KBM-7 (cell line): Measurements from ENCODE around the gene FGD2.

Experiments used
- DNase-seq: peaks from one replicate; pipeline ENCODE4 v3.0.0-alpha.2; 2015
- in situ Hi-C: fragments of 300-500 bp; cut with MboI; formaldehyde crosslinking; loops from 2 replicates; pipeline ENCODE4 v1.14.3; 2020; ENCODE audit warnings: low sequenced_read_pairs, low pct_unique_long_range_greater_than_20kb, mixed read lengths

Gene FGD2, protein sequence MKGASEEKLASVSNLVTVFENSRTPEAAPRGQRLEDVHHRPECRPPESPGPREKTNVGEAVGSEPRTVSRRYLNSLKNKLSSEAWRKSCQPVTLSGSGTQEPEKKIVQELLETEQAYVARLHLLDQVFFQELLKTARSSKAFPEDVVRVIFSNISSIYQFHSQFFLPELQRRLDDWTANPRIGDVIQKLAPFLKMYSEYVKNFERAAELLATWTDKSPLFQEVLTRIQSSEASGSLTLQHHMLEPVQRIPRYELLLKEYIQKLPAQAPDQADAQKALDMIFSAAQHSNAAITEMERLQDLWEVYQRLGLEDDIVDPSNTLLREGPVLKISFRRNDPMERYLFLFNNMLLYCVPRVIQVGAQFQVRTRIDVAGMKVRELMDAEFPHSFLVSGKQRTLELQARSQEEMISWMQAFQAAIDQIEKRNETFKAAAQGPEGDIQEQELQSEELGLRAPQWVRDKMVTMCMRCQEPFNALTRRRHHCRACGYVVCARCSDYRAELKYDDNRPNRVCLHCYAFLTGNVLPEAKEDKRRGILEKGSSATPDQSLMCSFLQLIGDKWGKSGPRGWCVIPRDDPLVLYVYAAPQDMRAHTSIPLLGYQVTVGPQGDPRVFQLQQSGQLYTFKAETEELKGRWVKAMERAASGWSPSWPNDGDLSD

DNA sequence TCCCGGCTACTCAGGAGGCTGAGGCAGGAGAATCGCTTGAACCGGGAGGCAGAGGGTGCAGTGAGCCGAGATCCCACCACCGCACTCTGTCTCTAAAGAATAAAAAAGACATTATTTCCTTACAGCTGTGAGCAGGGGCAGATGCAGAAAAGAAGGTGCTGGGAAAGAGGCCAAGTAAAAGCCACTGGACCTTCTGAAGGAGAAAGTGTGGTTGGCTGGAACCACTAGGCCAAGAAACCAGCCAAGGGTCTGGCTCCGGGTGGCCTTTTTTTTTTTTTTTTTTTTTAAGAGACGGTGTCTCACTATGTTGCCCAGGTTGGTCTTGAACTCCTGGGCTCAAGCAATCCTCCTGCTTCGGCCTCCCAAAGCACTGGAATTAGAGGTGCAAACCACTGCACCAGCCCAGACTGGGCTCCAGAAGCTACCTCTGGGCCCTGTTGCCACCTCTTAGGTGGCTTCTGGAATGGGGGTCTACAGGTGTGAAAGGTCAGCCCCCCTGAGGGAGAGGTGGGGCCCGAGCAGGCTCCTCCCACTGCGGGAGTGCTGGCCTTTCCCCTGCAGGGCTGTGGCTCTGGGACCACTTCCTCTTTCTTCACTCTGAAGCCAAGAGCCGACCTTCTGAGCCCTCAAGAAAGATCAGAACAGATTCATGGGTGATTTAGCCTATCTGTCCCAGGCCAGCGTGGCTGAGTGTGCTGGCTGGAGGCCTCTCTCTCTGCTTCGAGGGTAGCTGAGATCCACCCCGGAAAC is at the start of gene FGD2:
TSS of gene FGD2 (plus strand) at position 595 of the 750 bp plus-strand sequence. CDS start 163 bp downstream, outside the sequence.
- peak; percentile 70 for DNase-seq
- in situ Hi-C loops: loop anchor here (10.0 kb wide), 1 partner anchor 230 kb away; no protein-coding TSS in a partner anchor

DNA sequence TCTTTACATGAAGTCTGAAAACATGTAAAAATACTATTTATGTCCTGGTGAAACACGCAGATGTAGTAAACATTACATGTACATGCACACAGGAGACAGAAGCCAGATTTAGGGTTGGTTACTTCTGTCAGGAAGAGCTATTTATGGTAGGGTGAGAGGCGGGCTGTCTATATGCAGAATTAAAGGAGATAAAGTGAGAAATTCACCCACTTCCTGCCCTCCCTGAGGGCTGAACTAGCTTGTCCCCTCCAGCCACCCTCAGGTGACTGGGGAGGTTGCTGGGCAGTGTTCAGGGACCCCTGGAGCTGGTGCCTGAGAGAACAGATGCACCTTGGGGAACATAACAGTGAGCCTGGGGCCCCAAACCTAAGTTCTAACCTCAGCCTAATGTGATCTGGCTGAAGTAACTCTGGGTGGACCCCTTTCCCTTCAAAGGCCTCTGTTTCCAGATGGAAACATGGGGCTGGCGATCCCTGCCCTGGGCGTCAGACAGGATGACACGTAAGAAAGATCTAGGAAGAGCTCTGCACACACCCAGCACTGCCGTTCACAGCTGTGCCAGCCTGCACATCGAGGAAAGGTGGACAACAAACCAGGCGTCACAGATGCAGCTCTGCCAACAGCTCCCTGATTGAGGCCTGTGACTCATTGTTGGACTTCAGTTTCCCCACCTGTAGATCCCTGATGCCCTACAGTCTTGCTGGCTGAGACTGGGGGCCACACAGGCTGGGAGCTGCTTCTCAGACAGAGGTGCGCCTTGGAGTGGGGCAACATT is 49.6 kb upstream of the FGD2 start:
- in situ Hi-C loops: no loop called here
- DNase-seq: no peak

DNA sequence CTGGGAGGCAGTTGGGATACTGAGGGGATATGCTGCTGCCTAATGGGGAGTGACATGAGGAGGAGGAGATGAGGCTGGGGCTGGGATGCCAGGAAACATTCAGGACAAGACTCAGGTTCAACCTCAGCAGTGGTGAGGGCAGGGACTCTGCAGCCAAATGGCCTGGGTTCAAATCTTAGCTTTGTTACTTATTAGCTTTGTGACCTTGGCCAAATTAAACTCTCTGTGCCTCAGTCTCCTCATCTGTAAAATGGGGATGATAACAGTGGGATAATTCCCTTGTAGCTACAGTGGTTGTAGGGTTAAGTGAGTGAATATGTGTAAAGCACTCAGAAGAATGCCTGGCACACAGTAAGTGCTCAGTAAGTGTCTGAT is 49.0 kb upstream of the FGD2 start:
- in situ Hi-C loops: no loop called here
- no peak for DNase-seq

DNA sequence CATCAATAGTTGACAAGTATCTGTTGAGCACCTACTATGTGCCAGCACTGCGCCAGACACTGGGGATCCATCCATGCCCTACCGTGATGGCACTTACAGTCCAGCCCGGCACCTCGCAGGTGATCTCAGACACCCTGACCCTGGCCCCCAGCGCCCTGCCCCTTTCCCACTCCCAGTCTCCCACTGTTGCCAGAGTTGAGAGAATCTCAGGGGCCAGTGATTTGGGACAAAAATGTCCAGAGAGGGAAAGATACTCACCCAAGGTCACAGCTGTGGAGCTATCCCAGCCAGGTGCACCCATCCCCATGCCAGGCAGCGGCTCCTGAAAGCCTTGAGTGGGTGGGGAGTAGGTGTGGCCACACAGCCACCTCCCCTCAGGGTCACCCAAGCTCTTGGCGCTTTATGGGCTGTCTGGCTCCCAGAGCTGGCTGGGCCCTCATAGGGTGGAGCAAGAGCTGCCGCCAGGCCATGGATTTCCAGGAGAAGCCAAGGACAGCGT is 47.6 kb upstream of the FGD2 start:
- in situ Hi-C loops: no loop called here
- no peak for DNase-seq

DNA sequence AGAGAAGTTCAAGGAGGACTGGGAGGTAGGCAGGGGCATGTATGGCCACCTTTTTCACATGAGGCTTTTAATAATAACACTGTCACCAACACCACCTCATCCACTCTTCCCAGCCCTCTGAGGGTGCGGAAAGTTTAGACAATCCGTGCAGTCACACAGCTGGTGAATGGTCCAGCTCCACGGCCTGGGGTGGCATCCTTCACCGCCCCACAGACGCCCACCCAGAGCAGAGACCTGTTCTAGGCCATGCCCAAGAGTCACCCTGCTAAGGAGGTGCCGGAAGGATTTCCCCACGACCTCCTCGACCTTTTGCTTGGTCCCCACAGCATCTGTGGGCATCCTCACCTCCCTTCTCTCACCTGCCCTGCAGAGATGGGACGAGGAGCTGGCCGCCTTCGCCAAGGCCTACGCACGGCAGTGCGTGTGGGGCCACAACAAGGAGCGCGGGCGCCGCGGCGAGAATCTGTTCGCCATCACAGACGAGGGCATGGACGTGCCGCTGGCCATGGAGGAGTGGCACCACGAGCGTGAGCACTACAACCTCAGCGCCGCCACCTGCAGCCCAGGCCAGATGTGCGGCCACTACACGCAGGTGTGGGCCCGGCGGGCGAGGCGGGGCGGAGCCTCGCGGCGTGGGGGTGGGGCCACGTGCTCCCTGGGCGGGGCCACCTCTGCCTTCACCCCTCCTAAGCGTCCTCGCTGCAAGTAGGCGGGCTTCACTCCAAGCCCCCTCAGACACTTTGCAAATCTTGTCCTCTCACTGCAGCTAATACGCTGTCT is 46.5 kb upstream of the FGD2 start:
- DNase-seq: no peak
- in situ Hi-C loops: no loop called here

DNA sequence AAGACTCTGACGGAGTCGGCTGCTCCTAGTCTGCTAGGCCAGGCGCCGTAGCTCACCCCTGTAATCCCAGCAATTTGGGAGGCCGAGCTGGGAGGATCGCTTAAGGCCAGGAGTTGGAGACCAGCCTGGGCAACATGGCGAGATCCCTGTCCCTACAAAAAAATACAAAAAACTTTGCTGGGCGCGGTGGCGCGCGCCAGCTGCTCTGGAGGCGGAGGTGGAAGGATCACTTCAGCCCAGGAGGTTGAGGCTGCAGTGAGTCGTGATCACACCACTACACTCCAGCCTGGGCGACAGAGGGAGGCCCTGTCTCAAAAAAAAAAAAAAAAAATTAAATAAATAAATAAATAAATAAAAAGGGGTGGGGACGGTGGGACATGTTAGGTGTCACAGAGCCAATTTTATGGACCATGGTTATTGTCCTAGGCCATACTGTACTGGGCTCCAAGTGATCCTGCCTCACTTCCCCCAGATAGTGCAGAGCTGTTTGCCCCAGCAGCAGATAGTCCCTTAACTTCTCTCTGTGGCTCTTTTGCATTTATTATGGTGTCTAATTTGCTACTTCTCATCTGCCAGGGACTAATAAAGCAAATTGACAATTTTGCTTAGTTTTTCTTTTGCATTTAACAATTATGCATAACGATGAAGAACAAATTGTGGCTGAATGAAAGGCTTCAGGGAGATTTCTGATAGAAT is 45.8 kb upstream of the FGD2 start:
- in situ Hi-C loops: no loop called here
- DNase-seq: no peak

DNA sequence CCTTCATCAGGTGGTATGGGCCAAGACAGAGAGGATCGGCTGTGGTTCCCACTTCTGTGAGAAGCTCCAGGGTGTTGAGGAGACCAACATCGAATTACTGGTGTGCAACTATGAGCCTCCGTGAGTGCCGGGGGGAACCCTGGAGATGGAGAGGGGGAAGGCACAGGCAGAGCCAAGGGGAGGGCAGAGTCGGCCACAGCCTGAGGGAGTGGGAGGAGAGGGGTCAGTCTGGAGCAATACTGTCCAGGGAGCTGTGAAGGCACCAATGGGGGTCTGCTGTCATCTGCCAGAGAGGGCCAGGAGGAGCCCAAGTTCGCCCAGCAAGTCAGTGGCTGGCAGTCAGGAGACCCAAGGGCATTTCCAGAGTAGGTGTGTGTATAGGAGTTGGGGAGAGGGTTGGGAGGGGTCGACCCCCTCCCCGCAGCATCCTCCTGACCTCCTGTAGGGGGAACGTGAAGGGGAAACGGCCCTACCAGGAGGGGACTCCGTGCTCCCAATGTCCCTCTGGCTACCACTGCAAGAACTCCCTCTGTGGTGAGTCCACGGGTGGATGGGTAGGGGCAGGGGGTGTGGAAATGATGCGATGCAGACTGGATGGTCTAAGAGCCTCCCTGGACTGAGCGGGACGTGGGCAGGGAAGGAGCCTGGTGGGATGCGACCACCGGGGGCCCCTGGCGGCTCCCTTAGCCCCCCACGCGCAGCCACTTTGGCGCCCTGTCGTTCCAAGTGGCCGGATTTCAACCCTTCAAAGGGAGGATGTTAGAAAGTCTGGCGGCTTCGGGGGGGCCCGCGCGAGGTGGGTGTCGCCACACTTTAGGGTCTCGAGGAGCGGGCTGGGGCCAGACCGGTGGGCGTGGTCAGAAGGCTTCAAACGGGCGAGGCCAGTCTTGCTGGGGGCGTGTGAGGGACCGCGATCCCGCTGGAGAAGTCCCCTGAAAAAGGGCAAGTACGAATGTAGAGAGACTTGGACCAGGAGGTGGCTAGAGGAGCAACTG is 43.7 kb upstream of the FGD2 start:
- no peak for DNase-seq
- in situ Hi-C loops: no loop called here

DNA sequence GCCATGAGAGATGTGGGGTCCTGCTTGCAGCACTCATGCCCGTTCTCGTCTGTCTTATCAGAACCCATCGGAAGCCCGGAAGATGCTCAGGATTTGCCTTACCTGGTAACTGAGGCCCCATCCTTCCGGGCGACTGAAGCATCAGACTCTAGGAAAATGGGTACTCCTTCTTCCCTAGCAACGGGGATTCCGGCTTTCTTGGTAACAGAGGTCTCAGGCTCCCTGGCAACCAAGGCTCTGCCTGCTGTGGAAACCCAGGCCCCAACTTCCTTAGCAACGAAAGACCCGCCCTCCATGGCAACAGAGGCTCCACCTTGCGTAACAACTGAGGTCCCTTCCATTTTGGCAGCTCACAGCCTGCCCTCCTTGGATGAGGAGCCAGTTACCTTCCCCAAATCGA is 42.6 kb upstream of the FGD2 start:
- in situ Hi-C loops: no loop called here
- peak; percentile 96 for DNase-seq

DNA sequence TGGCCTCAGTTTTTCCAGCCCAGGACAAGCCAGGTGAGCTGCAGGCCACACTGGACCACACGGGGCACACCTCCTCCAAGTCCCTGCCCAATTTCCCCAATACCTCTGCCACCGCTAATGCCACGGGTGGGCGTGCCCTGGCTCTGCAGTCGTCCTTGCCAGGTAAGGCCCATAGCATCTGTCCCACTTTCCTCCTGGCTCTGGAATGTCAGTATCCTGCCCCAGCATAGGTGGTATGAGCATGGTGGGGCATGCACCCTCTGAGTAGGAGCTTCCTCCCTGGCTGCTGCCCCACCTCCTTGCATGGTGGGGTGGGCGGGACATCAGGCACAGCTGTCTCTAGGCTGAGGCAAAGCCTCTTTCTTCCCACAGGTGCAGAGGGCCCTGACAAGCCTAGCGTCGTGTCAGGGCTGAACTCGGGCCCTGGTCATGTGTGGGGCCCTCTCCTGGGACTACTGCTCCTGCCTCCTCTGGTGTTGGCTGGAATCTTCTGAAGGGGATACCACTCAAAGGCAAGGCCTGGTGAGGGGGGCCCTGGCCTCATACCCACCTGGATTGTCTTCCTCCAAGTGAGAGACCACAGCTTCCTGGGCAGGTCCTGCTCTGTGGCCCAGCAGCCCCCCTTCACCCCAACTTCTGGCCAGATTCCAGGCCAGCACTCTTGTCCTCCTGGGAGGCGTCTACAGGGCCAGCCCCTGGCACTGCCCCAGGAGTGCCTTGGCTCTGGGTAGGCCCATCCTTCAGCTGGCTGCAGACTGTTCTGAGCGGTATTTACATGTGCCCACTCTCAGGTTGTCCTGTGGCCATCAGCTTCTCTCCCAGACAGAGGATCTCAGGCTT is 41.8 kb upstream of the FGD2 start:
- in situ Hi-C loops: no loop called here
- DNase-seq: no peak

DNA sequence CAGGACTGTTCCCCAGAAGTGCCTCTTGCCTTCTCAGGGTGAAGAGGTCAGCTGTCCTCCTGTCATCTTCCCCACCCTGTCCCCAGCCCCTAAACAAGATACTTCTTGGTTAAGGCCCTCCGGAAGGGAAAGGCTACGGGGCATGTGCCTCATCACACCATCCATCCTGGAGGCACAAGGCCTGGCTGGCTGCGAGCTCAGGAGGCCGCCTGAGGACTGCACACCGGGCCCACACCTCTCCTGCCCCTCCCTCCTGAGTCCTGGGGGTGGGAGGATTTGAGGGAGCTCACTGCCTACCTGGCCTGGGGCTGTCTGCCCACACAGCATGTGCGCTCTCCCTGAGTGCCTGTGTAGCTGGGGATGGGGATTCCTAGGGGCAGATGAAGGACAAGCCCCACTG is 41.1 kb upstream of the FGD2 start:
- in situ Hi-C loops: no loop called here
- no peak for DNase-seq

DNA sequence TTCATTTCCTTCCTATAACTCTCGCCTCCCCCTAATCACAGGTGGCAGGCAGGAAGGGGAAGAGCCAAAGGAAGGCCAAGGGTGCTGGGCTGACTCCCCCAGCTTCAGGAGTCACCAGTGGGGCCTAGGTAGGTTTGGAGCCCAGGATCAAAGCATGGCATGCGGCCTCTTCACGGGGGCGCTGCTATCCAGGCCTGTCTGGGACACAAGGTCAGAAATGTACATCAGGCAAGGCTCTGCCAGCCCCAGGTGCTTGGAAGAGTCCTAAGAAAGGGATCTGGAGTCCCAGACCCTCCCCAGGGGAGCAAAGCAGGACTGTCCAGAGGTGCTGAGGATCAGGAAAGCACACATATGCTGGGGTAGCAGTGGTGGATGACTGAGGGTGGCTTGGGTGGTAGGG is 40.5 kb upstream of the FGD2 start:
- in situ Hi-C loops: no loop called here
- DNase-seq: no peak

DNA sequence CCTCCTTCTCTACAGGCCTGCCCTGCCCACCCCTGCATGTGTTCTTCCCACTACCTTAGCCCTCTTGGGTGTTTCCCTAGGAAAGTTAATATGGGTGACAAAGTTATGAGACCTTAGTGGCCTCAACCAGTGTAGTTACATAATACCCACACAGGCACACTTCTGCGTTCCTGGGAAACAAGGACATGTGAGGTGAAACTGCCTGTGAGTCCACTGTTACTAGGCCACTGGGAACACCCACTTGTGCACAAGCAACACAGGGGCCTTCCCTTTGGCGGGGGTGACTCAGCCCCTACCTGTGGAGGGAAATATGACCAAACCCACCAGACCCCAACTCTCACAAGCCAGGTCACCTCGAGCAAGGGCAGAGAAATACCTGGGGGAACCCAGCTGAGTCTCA is 38.2 kb upstream of the FGD2 start:
- no peak for DNase-seq
- in situ Hi-C loops: no loop called here

DNA sequence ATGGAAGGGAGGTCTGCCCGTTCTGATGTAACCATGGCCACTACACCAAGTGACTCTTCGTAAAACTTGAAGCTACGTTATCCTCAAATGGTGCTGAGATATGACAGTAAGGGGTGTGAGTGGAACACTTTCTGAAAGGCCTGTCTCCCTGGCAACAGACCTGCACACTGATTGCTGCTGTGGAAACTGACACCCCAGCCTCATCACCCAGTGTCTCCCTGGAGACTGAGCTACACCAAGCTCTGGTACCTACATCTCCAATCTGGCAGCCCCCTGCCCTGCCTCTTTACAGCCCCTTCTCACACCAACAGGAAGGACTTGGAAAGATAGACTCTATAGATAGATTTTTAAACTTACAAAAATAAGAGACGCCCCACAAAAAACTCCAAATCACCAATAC is 37.7 kb upstream of the FGD2 start:
- no peak for DNase-seq
- in situ Hi-C loops: no loop called here

DNA sequence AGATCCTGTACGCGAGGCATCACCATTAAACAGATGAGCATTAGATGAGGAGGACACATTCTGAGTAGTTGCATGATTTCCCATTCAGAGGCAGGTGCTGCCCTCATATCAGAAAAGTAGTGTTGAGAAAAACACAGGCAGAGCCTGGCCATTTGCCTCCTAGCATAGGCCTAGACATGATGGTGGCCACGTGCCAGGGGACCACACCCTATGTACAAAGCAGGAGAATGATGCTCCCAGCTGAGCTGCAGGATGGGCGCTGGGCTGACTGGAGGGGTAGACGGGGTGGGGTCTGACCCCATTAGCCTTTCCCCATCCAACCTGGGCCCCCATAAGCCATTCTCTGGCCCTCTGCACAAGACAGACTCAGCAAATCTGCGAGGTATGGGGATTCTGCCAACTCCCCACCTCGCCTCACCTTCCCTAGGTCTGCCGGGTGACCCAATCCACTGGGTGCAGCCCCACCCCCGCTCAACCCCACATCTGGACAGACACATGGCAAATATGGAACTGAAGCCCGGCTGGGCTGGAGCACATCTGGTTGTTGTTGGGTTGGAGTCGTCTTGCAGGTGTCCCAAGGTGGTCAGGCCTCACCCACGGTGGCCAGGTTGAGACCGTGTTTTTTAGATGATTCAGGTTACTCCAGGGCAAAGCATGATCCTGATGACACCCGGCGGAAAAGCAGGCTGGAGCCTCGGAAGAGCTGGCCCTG is 37.0 kb upstream of the FGD2 start:
- in situ Hi-C loops: no loop called here
- no peak for DNase-seq

DNA sequence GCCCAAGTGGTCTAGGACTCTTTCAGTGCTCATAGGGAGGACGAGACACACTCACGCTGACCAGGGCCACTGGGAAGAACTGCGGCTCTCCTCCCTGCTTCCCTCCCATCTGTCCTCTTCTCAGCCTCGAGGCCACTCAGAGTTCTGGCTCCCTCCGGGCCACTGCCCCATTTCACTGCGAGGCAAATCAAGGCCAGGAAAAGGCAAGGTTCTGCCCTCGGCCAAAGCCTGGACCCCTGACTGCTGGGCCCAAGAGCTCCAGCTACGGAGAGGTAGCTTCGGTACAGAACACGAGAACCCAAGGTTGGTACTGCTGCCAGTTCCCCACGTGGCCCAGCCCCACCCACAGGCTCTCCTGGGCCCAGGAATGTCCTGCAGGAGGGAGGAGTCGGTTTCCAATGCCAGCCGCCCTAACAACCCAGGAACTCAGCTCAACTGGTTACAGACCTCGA is 36.2 kb upstream of the FGD2 start:
- no peak for DNase-seq
- in situ Hi-C loops: no loop called here
